H9 (cell line): ENCODE results near the gene IRF2BP1. TPM values are rescaled to one million over a fixed set of nuclear protein-coding genes. Genes with fewer than 3 reads are reported as not detected.

Source experiments
- DNase-seq: peaks from one replicate; pipeline ENCODE4 v3.0.0-alpha.2; 2017
- H2AFZ ChIP-seq: one replicate; pipeline ENCODE4 v1.6.1; 2013; ENCODE audit warnings: mild to moderate bottlenecking, low read length, control low read depth, moderate library complexity
- H2AK5ac ChIP-seq: 2 replicates; pipeline ENCODE4 v1.6.1; 2013; ENCODE audit warnings: low read length, control low read depth, mixed read lengths; ENCODE audit not compliant: insufficient read length
- H2BK120ac ChIP-seq: one replicate; pipeline ENCODE4 v1.6.1; 2013; ENCODE audit warnings: low read depth, mild to moderate bottlenecking, low read length, control low read depth, inconsistent platforms; ENCODE audit not compliant: poor library complexity, severe bottlenecking
- H2BK12ac ChIP-seq: 2 replicates; pipeline ENCODE4 v1.6.1; 2013; ENCODE audit warnings: low read length, control low read depth, mixed read lengths, low read depth; ENCODE audit not compliant: insufficient read length
- H2BK15ac ChIP-seq: 2 replicates; pipeline ENCODE4 v1.6.1; 2013; ENCODE audit warnings: low read depth, low read length, control low read depth
- H2BK20ac ChIP-seq: one replicate; pipeline ENCODE4 v1.6.1; 2013; ENCODE audit warnings: low read depth, mild to moderate bottlenecking, low read length, control low read depth, inconsistent platforms; ENCODE audit not compliant: poor library complexity, severe bottlenecking
- H2BK5ac ChIP-seq: 2 replicates; pipeline ENCODE4 v1.6.1; 2013; ENCODE audit warnings: low read length, control low read depth, mixed read lengths; ENCODE audit not compliant: insufficient read length
- H3K14ac ChIP-seq: 2 replicates; pipeline ENCODE4 v1.6.1; 2013; ENCODE audit warnings: low read length, control low read depth; ENCODE audit not compliant: insufficient read depth
- H3K18ac ChIP-seq: 2 replicates; pipeline ENCODE4 v1.6.1; 2013; ENCODE audit warnings: low read depth, mild to moderate bottlenecking, mixed read lengths, low read length, control low read depth; ENCODE audit not compliant: insufficient read length
- H3K23ac ChIP-seq: 2 replicates; pipeline ENCODE4 v1.6.1; 2013; ENCODE audit warnings: low read length, control low read depth, mixed read lengths, low read depth; ENCODE audit not compliant: insufficient read length
- H3K23me2 ChIP-seq: 2 replicates; pipeline ENCODE4 v1.6.1; 2013; ENCODE audit warnings: low read depth, mild to moderate bottlenecking, mixed read lengths, low read length, control low read depth; ENCODE audit not compliant: insufficient read length, poor library complexity, severe bottlenecking
- H3K27ac ChIP-seq: 2 replicates; pipeline ENCODE4 v1.5.1; 2013; ENCODE audit warnings: low read length, control low read depth, mixed read lengths, low read depth; ENCODE audit not compliant: insufficient read length
- H3K27me3 ChIP-seq: 2 replicates; pipeline ENCODE4 v1.6.1; 2013; ENCODE audit warnings: low read length, control low read depth, inconsistent platforms; ENCODE audit not compliant: insufficient read depth
- H3K4ac ChIP-seq: 2 replicates; pipeline ENCODE4 v1.6.1; 2013; ENCODE audit warnings: low read depth, mild to moderate bottlenecking, control low read depth, inconsistent platforms, low read length, moderate library complexity
- H3K4me1 ChIP-seq: 2 replicates; pipeline ENCODE4 v1.6.1; 2013; ENCODE audit warnings: low read length, control low read depth, inconsistent platforms; ENCODE audit not compliant: insufficient read depth
- H3K4me2 ChIP-seq: 2 replicates; pipeline ENCODE4 v1.6.1; 2013; ENCODE audit warnings: low read length, control low read depth, mixed read lengths; ENCODE audit not compliant: insufficient read length, insufficient read depth
- H3K56ac ChIP-seq: 2 replicates; pipeline ENCODE4 v1.6.1; 2013; ENCODE audit warnings: low read depth, mild to moderate bottlenecking, mixed read lengths, low read length, control low read depth; ENCODE audit not compliant: insufficient read length
- H3K79me1 ChIP-seq: 2 replicates; pipeline ENCODE4 v1.6.1; 2013; ENCODE audit warnings: low read depth, mild to moderate bottlenecking, moderate library complexity, low read length, control low read depth, inconsistent platforms; ENCODE audit not compliant: insufficient read depth, poor library complexity, severe bottlenecking
- H3K79me2 ChIP-seq: 2 replicates; pipeline ENCODE4 v1.6.1; 2013; ENCODE audit warnings: low read length, control low read depth, inconsistent platforms; ENCODE audit not compliant: insufficient read depth
- H3K9ac ChIP-seq: 2 replicates; pipeline ENCODE4 v1.6.1; 2013; ENCODE audit warnings: low read length, control low read depth, mixed read lengths; ENCODE audit not compliant: insufficient read length; ENCODE audit errors: extremely low read depth
- H3K9me3 ChIP-seq: one replicate; pipeline ENCODE4 v1.6.1; 2013; ENCODE audit warnings: low read depth, low read length, inconsistent platforms; ENCODE audit not compliant: control insufficient read depth
- H3T11ph ChIP-seq: one replicate; pipeline ENCODE4 v1.6.1; 2013; ENCODE audit warnings: mild to moderate bottlenecking, low read length, control low read depth, inconsistent platforms
- H4K20me1 ChIP-seq: one replicate; pipeline ENCODE4 v1.6.1; 2013; ENCODE audit not compliant: control insufficient read depth, insufficient read length, insufficient read depth
- H4K5ac ChIP-seq: 2 replicates; pipeline ENCODE4 v1.6.1; 2013; ENCODE audit warnings: low read depth, mild to moderate bottlenecking, mixed read lengths, low read length, control low read depth; ENCODE audit not compliant: insufficient read length
- H4K8ac ChIP-seq: replicated peaks from 2 replicates; pipeline ENCODE4 v1.6.1; 2013; ENCODE audit warnings: low read length, control low read depth, mixed read lengths, low read depth; ENCODE audit not compliant: insufficient read length
- H4K91ac ChIP-seq: 2 replicates; pipeline ENCODE4 v1.6.1; 2013; ENCODE audit warnings: low read depth, mild to moderate bottlenecking, moderate library complexity, mixed read lengths, low read length, control low read depth; ENCODE audit not compliant: insufficient read length
- H3K27ac Mint-ChIP-seq, 3 experiments: 2 replicates in 2 of 3; 3 replicates in 1 of 3; pipeline ENCODE4 v1.8.0; 2020 to 2021; ENCODE audit warnings: mixed read lengths in 3 of 3, mild to moderate bottlenecking in 1 of 3, moderate library complexity in 1 of 3
- H3K27me3 Mint-ChIP-seq: 2 replicates; pipeline ENCODE4 v1.8.0; 2021; ENCODE audit warnings: low read depth, mild to moderate bottlenecking, moderate library complexity, mixed read lengths
- H3K36me3 Mint-ChIP-seq, 3 experiments: 2 replicates in 2 of 3; 3 replicates in 1 of 3; pipeline ENCODE4 v1.8.0; 2020 to 2021; ENCODE audit warnings: low read depth in 3 of 3, mixed read lengths in 3 of 3; ENCODE audit not compliant: insufficient read depth in 1 of 3
- H3K4me1 Mint-ChIP-seq, 2 experiments: 2 replicates each; pipeline ENCODE4 v1.8.0; 2020; ENCODE audit warnings: mixed read lengths in 2 of 2
- H3K4me3 Mint-ChIP-seq, 2 experiments: 2 replicates in 1 of 2; 3 replicates in 1 of 2; pipeline ENCODE4 v1.8.0; 2020 to 2021; ENCODE audit warnings: mild to moderate bottlenecking in 2 of 2, mixed read lengths in 2 of 2, moderate library complexity in 1 of 2
- H3K9me3 Mint-ChIP-seq, 2 experiments: 2 replicates in 1 of 2; 3 replicates in 1 of 2; pipeline ENCODE4 v1.8.0; 2020; ENCODE audit warnings: mild to moderate bottlenecking in 2 of 2, mixed read lengths in 2 of 2, moderate library complexity in 1 of 2
- CTCF ChIP-seq: fragments of 200-600 bp; sonication (generic); conservative IDR thresholded peaks from 3 replicates; pipeline ENCODE4 v1.8.0; 2021; ENCODE audit warnings: antibody characterized with exemption, mild to moderate bottlenecking
- WGBS: extraction: QIAGEN DNeasy Blood & Tissue Kit; methylation state at CpG from one replicate; pipeline ENCODE4 v1.1.7; 2013; ENCODE audit warnings: missing lambda C conversion rate, low lambda C conversion rate, mixed read lengths; ENCODE audit not compliant: insufficient read length; ENCODE audit errors: extremely low coverage; 5-methylcytosine and 5-hydroxymethylcytosine counted together
- total RNA-seq: library from RNA; stranded (reverse); gene quantifications from 2 replicates; pipeline ENCODE4 v1.2.1, GENCODE V29; 2021

Gene IRF2BP1
- total RNA-seq, 1 experiment from 2014 or later, result 28.2 TPM

DNA sequence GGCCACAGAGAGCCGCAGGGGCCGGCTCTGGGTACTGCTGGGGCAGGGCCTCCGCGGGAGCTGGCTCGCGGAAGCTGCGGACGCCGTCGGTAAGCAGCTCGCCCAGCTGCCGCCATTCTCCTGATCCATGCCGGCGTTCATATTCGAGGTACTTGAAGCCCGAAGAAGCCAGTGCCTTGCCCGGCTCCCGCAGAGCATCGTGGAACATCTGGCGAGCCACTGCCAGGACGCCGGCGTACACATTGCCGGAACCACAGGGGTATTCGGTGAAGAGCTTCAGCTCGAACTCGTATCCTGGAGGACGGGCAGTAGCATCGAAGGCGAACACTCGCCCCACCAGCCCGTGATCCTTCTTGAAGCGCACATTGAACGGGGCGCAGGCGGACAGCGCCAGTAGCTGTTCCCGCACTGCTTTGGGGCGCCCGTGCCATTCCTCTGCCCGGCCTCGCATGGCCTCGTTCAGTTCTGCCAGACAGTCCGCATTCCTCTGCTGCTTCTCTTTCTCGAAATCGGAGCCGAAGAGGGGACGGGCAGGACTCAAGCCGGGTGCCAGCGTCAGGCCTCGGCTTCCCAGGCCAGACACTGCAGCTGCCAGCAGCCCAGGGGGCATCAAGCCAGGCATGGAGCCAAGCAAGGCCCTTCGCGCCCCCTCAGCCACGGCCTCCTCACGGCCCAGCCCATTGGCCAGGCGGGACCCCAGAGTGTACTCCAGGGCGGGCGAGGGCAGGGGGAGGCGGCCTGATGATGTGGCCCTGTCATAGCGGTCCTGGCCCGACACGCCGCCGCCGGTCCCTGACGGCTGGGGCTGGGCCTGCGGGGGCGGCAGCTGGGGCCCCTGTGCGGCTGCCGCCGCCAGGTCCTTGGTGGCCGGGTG is 1.0 kb downstream of the IRF2BP1 start:
- Histone ChIP-seq H3K27ac (no peak overlapping the region), H3K23me2 (peaks cover 19% of the 10 kb centered on the region), H3K9ac (no peak overlapping the region), H3T11ph (no peak overlapping the region), H2BK5ac (no peak overlapping the region), H2BK12ac (no peak overlapping the region), H3K4ac (no peak overlapping the region), H3K79me1 (no peaks in the 10 kb centered on the region), H3K14ac (peak overlapping the region; percentile 89), H4K8ac (no peak overlapping the region), H4K20me1 (no peaks in the 10 kb centered on the region), H2BK15ac (no peak overlapping the region), H4K5ac (no peak overlapping the region), H3K4me1 (peaks cover 2% of the 10 kb centered on the region; the same call in 1 of the 2 replicates), H4K91ac (no peak overlapping the region), H2BK20ac (no peak overlapping the region), H3K4me2 (peak overlapping the region; percentile 76), H3K79me2 (no peaks in the 10 kb centered on the region), H2BK120ac (no peak overlapping the region), H3K27me3 (no peaks in the 10 kb centered on the region), H2AK5ac (no peak overlapping the region), H2AFZ (no peak overlapping the region), H3K56ac (no peak overlapping the region), H3K18ac (no peak overlapping the region), H3K9me3 (no peaks in the 10 kb centered on the region), H3K23ac (no peak overlapping the region)
- peaks cover 2 to 5% (median 4%) of the 10 kb centered on the region in 3 experiments; a peak in 4 of 7 replicates for H3K36me3 Mint-ChIP-seq
- H3K27ac Mint-ChIP-seq, result peak overlapping the region in 1 of 3 experiments; percentile 35; a peak in 1 of 7 replicates
- H3K9me3 Mint-ChIP-seq, result no peaks in the 10 kb centered on the region
- H3K27me3 Mint-ChIP-seq, result peaks cover 4% of the 10 kb centered on the region; the same call in 1 of the 2 replicates
- peak; percentile 47 for DNase-seq
- no peak for TF ChIP-seq CTCF
- H3K4me1 Mint-ChIP-seq, result peaks cover 26 to 35% of the 10 kb centered on the region in 2 experiments
- WGBS, result no CpG with 5 or more reads among the region's 72 CpGs
- H3K4me3 Mint-ChIP-seq, result peak overlapping the region; percentile 75 to 87
